LNCaP clone FGC (cell line): ENCODE results near the gene HES3.

ENCODE experiments used
- DNase-seq: peaks from one replicate; pipeline ENCODE4 v3.0.0-alpha.2; 2011; ENCODE audit warnings: low read depth
- H3K4me3 ChIP-seq: 2 replicates; pipeline ENCODE4 v1.5.1; 2011; ENCODE audit warnings: mild to moderate bottlenecking, low read depth, low read length, control low read depth
- CTCF ChIP-seq: IDR thresholded peaks from 2 replicates; pipeline ENCODE4 v1.5.1; 2012; ENCODE audit warnings: mild to moderate bottlenecking; ENCODE audit not compliant: control insufficient read depth, insufficient read depth; ENCODE audit errors: extremely low read depth

The HES3 gene

GRCh38 chr1:6282577-6283270 is 38.7 kb downstream of the HES3 start:
- DNase-seq, result no peak
- no peak overlapping the region for H3K4me3 ChIP-seq
- TF ChIP-seq CTCF, result no peak

- no peak for DNase-seq
- no peak for TF ChIP-seq CTCF
- no peak overlapping the region for H3K4me3 ChIP-seq
Observed at GRCh38 chr1:6285336-6285735, 41.4 kb downstream of the HES3 start.

DNA sequence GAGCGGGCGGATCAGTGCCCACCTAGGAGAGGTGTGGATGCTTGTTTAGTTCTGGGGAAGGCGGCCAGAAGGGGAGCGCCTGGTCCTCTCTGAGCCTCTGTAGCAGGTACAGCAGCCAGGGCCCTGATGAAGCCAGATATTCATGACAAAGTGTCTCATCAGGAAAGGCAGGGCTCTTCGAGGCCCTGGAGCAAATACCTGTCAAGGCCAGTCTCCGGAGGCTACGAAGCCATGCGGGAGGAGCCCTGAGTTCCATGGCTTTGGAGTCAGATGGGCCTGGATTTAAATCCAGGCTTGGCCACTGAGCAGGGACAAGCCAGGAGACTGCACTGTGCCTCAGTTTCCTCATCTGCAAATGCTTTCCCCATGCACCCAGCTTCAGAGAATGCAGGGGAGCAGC is 42.3 kb downstream of the HES3 start:
- no peak for TF ChIP-seq CTCF
- DNase-seq, result no peak
- H3K4me3 ChIP-seq, result no peak overlapping the region

GRCh38 chr1:6287029-6287428 is 43.0 kb downstream of the HES3 start:
- DNase-seq, result no peak
- no peak for TF ChIP-seq CTCF
- no peak overlapping the region for H3K4me3 ChIP-seq

- no peak overlapping the region for H3K4me3 ChIP-seq
- no peak for TF ChIP-seq CTCF
Observed at GRCh38 chr1:6287431-6287886, 43.5 kb downstream of the HES3 start.

GRCh38 chr1:6288026-6288425 is 44.0 kb downstream of the HES3 start:
- no peak for DNase-seq
- TF ChIP-seq CTCF, result no peak
- H3K4me3 ChIP-seq, result no peak overlapping the region

More at GRCh38 chr1:6287431-6287886, 43.5 kb downstream of the HES3 start:
- DNase-seq, result no peak

GRCh38 chr1:6288665-6289064 is 44.7 kb downstream of the HES3 start:
- TF ChIP-seq CTCF, result no peak
- no peak overlapping the region for H3K4me3 ChIP-seq
- no peak for DNase-seq
